ENCODE results near the gene ACP4. TPM values are rescaled to one million over a fixed set of nuclear protein-coding genes. Genes with fewer than 3 reads are reported as not detected.

Gene ACP4
- total RNA-seq, 1 donor from 2014 or later, result not detected

DNA sequence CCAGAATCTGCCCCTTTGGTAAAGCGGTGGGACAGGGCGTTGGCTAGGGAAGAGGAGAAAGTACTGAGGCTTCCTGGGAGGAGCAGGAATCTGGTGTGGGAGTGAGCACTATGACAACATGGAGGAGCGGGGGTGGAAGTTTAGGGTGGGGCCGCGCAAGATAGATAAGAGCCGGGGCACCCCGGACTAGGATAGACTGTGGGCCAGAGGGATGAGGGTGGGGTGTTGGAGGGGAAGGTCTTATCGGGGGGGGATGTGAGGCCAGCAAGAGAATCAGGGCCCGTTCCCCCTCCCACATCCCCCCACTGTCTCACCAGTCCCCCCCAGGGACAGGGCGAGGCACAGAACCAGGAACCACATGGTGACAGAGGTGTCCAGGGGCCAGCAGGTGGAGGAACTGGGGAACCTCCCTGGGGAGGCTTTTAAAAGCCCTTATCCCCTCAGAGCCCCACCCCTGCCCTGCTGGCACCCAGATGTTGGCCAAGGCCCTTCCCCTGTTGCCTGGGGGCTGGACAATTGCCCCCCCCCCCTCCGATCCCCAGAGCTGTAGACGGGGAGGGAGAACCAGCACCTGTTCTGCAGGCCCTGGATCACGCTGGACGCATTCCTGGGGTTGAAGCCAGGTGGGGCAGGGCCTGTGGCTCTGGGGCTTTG is 33.3 kb downstream of the ACP4 start, which contains the start of gene KLK1:
KLK1 (minus strand) TSS at position 399 of the 654 bp plus-strand sequence; CDS start at position 360, 39 bp downstream.
- ATAC-seq, result no peak

DNA sequence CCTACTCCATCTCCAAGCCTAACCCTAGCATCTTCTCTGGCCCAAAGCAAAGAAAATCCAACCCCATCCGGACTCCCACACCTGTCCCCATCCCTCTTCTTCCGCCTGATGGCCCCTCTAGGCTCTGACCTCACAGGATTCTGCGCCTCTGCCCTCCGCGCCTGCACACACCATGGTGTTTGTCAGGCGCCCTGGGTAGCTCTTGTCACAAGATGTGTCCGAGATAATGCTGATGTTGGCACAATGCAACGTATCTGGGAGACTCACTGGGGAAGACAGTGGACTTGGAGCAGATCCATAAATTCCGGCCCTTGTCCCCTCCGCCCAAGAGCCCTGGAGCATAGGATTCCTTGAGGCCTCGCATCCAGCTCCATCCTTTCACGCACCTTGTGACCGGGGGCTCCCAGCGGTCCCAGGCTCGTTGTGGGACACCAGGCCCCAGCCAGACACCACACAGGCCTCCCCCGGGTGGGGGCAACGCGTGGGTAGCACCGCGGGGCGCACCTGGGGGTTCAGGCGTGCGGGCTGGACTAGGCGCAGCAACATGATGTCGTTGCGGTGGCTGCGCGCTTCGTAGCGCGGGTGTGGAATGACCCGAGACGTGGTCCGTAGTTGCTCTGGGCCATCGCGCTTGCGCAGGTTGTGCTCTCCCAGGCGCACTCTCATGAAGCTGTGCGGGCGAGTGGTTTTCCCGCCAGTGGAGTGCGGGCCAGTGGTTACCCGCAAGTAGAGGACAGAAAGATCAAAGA is 36.5 kb downstream of the ACP4 start:
- ATAC-seq, result no peak

DNA sequence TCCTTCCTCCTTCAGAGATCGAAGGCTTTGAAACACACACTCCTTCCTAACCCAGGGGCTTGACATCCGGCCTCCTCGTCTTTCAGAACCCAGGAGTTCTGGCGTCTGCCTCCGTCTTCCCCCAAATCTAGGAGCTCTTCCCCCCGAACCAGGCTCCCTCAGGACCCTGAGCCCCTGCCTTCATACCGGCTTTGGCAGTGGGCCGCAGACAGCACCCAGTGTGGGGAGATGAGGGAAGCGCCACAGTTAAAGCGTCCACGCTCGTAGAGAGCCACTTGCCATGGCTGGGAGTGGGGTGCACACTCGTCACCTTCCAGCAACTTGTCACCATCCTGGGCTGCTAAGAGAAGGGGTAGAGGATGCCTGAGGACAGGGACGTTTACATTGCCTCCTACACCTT is 37.3 kb downstream of the ACP4 start:
- no peak for ATAC-seq

DNA sequence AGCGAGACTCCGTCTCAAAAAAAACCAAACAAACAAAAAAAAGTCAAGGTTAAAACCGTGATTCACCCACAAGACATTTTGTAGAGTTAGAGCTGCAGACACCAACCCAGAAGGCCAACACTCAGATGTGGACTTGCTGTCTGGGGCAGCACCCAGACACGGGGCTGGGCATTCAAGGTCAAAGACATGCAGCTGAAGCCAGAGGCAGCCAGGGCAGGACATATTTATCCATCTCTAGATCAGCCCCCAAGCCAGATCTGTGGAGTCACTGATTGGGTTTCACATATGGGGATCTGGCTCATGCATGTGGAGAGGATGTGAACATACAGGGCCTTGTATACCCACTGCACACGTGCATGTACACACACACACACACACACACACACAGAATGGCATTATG is 39.6 kb downstream of the ACP4 start:
- ATAC-seq, result no peak

DNA sequence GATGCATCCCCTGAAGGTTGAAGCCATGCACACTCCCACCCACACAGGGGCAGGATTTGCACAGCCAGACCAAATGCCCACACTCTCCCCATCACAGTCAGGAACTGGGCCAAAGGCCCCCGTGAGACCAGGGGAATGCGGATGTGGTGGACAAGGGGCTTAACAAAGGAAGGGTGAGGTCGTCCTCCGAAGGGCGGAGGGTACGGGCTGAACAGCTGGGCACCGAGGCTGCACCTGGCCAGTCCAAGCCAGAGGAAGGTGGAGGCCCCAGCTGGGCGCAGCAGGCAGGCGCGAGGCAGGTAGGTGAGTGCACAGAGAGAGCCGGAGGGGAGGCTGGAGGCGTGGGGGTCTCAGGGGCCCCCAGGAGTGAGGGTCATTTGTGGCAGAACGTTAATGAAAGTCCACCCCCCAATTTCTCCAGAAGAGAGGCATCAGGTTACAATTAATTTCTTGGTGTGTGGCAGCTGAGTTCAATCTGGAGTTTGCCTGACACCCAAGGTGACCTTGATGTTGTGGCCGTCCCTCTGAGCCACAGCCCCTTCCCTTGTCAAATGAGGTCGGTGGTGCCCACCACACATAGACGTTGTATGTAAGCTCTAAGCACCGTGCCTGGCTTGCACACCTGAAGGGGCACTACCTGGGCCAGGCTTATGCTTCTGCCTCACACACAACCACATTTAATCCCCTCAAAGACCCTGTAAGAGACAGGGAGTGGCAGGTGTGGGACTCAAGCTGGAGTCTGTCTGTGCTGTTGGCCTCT is 40.2 kb downstream of the ACP4 start:
- no peak for ATAC-seq

DNA sequence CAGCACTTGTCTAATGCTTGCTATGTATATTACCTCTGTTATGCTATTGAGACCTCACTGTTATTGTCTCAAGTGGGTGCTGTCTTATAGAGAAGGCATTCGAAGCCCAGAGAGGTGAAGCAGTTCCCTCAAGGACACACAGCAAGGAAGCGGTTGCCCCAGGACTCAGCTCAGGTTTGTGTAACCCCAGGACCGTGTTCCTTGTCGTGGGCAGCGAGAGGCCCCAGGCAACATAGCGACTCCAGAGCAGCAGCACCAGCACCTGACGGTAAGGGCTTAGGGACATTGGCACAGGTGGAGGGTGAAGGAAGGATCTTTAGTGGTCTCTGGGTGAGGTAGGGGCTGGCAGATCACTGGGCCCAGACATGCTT is 40.8 kb downstream of the ACP4 start:
- no peak for ATAC-seq

DNA sequence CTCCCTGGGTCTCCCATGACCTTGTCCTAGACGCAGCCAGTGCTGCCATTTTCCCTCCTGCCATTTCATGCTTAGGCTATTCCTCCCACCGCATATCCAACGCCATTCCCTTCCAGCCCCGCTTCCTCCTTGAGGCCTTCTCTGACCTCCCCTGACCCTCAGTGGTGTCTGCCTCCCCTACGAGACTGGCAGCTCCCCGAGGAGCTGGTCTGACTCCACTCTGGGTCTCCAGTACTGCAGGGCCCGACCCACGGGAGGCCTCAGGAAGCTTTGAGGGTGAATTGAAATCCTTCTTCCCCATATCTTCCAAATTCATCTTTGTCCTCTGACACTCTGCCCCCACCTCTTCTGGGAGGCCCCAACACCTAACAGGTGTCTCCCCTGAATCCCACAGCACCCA is 42.5 kb downstream of the ACP4 start:
- ATAC-seq, result no peak

DNA sequence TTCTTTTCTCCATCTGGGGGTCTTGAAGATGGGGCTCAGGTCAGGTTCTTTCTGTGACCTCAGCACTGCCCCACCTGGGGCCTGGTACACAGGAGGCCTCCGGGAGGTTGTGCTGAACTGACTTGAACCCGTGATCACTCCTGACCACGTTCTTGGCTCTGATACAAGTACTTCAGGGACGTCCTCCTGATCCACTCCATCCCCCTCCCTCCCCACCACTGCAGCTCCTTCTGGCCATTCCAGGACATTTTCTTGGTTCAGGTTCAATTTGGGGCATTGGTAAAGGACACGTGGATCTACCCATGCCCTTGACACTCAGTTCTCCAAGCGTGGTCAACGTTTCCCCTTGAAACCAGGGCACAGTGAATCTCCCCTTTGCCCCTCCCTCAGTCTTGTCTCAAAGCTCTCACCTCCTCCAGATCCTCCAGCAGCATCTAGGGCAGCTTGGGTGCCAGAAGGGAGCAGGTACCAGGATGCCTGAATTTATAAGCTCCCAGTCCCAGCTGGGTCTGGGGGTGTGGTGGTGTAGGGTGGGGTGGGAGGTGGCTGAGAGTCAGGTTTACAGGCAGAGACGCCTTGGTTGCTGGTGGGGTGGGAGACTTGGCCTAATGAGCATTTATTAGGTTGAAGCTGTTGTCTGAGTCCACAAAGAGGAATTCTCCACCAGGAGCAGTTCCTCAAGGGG is 43.0 kb downstream of the ACP4 start, which contains the start of gene KLK15:
KLK15 (minus strand) TSS at position 458 of the 685 bp plus-strand sequence. CDS start 2,082 bp downstream, outside the sequence.
- ATAC-seq, result no peak

DNA sequence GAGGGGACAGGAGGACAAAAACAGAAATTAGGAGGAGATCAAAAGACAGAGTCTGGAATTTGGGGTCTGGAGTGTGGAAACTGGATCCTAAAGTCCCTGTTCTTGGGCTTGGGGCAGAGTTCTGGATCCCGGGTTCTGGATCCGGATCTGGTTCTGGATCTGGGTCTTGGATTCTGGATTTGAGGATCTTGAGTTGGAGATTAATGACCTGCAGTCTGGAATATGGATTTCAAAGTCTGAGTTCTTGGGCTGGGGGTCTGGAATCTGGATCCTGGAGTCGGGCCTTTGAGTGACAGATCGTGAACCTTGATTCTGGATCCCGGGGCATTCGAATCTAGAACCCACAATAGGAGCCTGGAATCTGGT is 43.6 kb downstream of the ACP4 start:
- no peak for ATAC-seq

DNA sequence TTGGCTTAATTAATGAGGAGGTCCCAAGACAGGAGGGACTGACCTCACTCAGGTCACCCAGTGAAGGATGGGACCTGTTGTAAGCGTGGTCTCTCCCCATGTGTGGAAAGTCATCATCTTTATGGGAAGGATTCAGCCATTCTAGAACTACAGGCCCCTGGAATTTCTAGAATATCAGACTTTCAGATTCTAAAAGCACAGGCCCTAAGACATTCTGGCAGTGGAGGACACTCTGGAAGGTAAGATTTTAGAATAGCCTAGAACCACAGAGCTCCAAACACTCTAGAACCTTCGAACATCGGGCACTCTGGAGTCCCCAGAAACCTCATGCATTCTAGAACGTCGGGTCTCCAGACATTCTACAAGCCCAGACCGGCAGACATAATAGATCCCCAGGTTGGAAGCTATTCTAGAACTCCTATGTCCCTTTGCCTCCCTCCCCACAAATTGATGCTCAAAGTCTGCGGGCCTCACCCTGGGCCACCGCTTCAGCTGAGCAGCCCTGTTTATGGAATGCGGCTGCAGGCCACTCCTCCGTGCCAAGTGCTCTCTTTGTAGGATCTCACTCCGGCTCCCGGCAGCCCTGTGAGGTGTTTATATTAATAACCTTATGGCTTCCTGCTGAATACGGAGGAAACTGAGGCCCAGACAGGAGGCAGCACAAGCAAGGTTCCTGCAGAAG is 45.0 kb downstream of the ACP4 start:
- peak; percentile 7 for ATAC-seq

DNA sequence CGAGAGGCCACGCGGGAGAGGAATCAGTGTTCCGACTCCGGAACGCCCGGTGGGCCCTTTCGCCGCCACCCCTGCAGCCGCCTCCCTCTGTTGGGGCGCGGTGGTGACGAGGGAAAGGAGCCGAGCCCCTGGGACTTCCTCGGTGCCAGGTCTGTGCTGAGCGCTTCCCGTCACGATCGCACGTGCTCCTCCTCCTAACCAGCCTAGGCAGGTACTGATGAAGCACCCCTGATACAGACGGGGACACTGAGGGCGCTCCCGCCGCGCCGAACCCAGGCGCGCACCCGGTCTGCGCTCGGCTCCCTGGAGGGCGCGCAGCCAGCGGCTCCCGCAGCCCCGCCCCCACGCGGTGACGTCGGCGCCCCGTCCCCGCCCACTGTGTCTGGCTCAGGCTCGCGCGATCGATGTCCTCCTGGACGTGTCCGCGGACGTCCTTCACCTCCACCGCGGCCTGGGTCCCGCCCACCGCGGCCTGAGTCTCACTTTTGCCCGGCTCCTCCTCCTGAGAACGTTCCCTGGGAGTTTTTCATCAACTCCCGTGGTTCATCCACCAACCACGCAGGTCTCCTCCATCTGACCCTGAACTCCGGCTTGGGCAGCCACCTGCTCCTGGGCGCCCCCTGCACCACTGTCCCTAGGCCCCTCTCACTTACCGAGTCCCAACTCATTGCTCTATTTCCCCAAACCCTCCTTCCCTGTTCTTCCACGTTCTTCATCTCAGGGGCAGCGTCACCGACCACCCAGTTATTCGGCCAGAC is 45.7 kb downstream of the ACP4 start:
- ATAC-seq, result peak; percentile 90

DNA sequence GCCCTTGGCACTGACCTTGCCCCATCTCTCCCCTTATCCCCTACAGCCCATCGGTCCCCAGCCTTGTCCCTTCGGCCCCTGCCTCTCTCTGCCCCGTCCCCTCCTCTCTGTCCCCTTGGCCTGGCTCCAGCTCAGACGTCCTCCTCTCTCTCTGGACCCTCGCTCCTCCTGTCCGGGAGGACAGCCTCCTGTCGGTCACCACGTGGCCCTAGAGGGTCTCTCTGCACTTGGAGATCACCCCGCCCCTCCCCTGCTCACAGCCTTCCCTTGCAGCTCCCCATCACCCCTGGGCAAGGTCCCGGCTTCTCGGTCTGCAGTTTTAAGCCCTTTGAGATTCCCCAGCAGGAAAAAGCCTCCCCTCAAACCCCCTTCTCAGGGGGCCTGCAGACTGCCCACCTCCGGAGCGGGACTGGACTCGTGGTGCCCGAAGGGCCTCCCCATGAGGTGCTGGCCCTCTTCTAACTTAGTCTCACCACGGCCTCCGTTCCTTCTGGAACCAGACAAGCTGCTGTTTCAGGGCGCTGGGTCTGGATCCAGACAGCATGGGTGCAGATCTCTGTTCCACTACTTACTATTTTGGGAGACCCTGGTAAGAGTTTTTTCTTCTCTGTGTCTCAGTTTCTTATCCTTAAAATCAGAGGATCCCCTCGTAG is 46.5 kb downstream of the ACP4 start:
- ATAC-seq, result peak; percentile 6

DNA sequence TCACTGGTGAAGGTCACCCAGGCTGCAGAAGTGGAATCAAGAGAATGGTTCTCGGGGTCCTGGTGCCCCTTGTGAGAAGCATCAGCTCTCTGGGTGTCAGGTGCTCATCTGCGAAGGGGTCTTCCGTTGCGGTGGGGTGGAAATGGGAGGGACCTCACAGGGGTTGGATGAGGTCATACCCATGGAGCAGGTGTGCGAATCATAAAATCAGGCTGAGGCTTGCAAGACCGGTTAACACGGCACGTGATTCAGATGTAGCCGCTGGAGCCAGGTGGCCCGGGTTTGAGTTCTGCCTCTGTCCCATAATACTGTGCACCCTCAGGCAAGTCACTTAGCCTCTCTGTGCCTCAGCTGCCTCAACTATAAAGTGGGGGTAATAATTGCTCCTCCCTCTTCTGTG is 47.1 kb downstream of the ACP4 start:
- peak; percentile 45 for ATAC-seq

DNA sequence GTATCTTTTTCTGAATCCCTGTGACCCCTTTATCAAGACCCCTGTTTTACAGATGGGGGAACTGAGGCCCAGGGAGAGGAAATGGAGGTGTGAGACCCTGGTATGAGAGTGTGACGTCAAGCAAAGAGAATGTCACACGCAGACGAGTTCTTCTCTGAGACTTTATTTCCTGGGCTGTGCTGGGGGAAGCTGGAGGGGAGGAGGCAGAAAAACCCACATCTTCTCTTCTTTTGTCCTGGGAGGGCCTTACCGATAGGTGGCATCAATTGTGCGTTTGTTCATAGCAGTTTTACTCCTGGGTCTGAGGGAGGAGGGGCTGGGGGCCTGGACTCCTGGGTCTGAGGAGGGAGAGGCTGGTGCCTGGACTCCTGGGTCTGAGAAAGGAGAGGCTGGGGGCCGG is 48.0 kb downstream of the ACP4 start:
- ATAC-seq, result no peak

DNA sequence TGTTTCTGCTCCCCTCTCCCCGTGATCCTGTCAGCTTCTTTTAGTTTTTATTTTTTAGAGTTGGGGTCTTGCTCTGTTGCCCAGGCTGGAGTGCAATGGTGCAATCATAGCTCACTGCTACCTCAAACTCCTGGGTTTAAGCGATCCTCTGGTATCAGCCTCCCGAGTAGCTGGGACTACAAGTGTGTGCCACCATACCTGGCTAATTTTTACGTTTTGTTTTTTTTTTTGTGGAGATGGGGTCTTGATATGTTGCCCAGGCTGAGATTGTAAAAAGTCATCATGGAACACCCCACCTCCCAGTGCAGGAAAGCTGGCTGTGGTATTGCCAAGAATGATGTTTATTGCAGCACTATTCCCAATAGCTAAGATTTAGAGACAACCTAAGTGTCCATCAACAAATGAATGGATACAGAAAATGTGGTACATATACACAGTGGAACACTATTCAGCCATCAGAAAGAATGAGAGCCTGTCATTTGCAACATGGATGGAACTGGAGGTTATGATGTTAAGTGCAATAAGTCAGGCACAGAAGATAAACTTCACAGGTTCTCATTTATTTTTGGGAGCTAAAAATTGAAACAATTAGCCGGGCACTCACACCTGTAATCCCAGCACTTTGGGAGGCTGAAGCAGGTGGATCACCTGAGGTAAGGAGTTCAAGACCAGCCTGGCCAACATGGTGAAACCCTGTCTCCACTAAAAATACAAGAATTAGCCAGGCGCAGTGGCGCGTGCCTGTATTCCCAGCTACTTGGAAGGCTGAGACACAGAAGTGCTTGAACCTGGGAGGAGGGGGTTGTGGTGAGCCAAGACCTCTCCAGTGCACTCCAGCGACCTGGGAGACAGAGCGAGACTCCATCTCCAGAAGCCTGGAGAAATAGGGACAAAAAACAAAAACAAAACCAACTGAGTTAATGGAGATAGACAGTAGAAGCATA is 49.8 kb downstream of the ACP4 start:
- ATAC-seq, result no peak

DNA sequence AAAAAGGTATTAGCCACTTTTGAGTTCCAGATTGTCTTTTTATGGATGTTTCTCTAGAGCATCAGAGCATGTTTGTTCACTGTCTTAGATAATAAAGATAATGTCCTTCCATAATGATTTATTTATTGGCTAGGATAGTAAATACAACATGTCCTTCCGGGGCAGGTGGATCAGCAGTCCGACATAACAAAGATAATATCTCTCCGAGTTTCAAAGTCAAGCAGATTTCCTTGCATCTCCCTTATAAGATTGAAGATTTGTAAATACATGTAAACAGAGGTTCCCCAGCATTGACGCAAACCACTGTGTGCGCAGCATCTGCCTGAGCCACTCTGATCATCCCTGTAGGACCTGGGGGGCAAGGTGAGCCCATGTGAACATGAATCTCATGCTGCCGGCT is 51.9 kb downstream of the ACP4 start:
- no peak for ATAC-seq

DNA sequence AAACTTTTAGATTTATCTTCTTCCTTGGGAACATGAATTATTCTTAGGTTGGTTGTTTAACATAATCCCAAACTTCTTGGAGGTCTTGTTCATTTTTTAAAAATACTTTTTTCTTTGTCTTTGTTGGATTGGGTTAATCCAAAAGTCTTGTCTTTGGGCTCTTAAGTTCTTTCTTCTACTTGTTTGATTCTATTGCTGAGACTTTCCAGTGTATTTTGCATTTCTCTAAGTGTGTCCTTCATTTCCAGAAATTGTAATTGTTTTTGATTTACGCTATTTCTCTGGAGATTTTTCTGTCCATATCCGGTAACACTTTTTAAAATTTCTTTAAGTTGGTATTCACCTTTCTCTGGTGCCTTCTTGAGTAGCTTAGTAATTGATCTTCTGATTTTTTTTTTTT is 53.0 kb downstream of the ACP4 start:
- ATAC-seq, result no peak

DNA sequence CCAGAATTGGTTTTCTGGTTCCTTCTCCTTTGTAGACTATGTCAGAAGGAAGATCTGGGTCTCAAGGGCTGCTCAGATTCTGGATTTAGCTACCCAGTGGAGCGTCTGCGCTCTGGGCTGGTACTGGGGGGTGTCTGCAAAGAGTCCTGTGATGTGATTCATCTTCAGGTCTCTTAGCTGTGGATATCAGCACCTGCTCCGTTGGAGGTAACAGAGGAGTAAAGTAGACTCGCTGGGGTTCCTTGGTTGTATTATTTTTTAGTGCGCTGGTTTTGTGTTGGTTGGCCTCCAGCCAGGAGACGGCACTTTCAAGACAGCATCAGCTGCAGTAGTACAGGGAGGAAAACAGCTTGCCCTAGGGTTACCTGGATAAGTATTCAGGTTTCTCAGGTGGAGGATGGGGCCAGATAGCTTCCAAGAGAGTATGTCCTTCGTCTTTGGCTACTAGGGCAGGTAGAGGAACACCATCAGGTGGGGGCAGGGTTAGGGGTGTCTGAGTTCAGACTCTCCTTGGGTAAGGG is 53.5 kb downstream of the ACP4 start:
- ATAC-seq, result no peak

DNA sequence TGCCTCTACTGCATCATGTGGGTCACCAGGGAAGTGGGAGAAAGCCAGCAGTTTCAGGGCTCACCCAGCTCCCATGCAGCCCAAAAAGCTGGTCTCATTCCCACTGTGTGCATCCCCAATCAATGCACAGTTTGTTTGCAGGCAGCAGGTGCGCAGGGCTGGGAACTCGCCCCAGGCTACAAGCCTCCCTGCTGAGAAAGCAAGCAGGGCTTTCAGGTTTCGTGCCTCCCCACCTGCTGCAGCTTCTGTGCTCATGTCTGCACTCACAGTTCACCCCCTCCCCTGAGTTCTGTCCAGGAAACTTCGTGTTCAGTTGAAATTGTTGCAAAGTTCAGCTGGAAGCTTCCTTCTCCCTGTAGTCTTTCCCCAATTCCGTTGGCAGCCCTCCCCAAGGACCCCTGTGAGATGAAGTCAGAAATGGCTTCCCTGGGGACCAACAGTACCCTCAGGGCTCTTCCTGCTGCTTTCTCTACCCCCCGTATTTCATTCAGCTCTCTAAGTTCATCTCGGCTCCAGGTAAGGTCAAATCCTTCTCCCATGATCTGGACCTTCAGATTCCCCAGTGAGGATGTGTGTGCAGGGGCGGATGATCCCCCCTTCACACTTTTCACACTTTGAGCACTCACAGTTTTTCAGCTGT is 54.2 kb downstream of the ACP4 start:
- no peak for ATAC-seq

All from esophagus mucosa (tissue), 1 donor.